Spleen (tissue), 7 donors: ENCODE data around the gene LY6G6C.
A peak's percentile ranks its signal among the peaks of the same experiment; 100 is the strongest.

Experiments
- CTCF ChIP-seq, 11 experiments: fragments of 200-600 bp in 7 of 11; fragments of 450-650 bp in 4 of 11; sonication (generic) in 4 of 11; IDR thresholded peaks in 8 of 11; conservative IDR thresholded peaks in 3 of 11; 1 replicate in 7 of 11; 2 replicates in 4 of 11; pipeline versions ENCODE4 v1.4.0 to v1.8.0; 2016 to 2021; ENCODE audit warnings: antibody characterized with exemption in 11 of 11, inconsistent platforms in 4 of 11, mild to moderate bottlenecking in 1 of 11
- POLR2A ChIP-seq, 3 donors: fragments of 450-650 bp; IDR thresholded peaks; one replicate each; pipeline ENCODE4 v1.5.1; 2017; ENCODE audit warnings: antibody characterized with exemption in 3 of 3, mild to moderate bottlenecking in 1 of 3
- POLR2AphosphoS5 ChIP-seq, 3 donors: sonication (generic); formaldehyde crosslinking; IDR thresholded peaks; one replicate each; pipeline ENCODE4 v1.5.1; 2017; ENCODE audit warnings: antibody characterized with exemption in 3 of 3
- donor health status: DM: no; HTN: no; CAD: no; lungs with moderate emphysema.
- donor health status: DM: no; HTN: no; CAD: no.
- donor health status: DM: no; HTN: no; CAD: no.

- TF ChIP-seq CTCF (IDR thresholded peaks at IDR 0.05 in 8 of 11, conservative IDR thresholded peaks at IDR 0.05 in 3 of 11): no peak
- TF ChIP-seq POLR2A (IDR thresholded peaks at IDR 0.05): peak in 1 of 3 donors; percentile 40
- peak; percentile 70 to 89 (median 80) for TF ChIP-seq POLR2AphosphoS5 (IDR thresholded peaks at IDR 0.05)
These were observed 13.4 kb upstream of the LY6G6C start for GRCh38 chr6:31734821-31735406.
